Measurements from ENCODE around the gene MRTFA. TPM values are rescaled to one million over a fixed set of nuclear protein-coding genes. Genes with fewer than 3 reads are reported as not detected.

MRTFA gene
- total RNA-seq, 1 experiment from 2014 or later, result 28.0 TPM

DNA sequence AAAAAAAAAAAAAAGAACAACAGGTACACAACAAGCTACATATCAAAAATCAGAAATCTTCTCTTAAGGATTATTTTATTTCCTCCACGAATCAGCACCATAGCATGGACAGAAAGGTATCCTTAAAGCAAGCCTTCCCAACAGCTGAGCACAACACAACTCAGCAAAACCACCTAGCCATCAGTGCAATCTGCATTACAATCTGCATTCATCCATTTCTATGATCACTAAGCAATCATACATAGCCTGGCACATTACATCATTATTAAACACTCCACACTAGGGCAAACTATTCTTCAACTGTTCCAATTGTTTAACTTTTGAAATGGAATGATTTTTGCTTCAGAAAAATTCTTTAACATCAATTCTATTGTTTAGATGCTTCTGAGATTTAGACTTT is 29.0 kb downstream of the MRTFA start:
- ATAC-seq (no peak), DNase-seq (ENCODE audit: low read depth, low spot score) (no peak)
- Histone ChIP-seq H2AFZ (ENCODE audit: low read depth, low read length, poor library complexity, severe bottlenecking) (no peak overlapping the region), H3K27me3 (ENCODE audit: insufficient read depth, low read length) (no peaks in the 10 kb centered on the region), H3K9me2 (ENCODE audit: insufficient read depth) (no peaks in the 10 kb centered on the region), H3K9me3 (ENCODE audit: control insufficient read depth in 1 of 2, insufficient read depth in 1 of 2, low read depth in 1 of 2, low read length in 2 of 2) (no peaks in the 10 kb centered on the region), H3K36me3 (ENCODE audit: control insufficient read depth in 1 of 2, insufficient read depth in 2 of 2, low read length in 2 of 2) (no peaks in the 10 kb centered on the region), H3K4me1 (ENCODE audit: control insufficient read depth in 1 of 2, insufficient read depth in 2 of 2, low read length in 2 of 2) (peaks cover 15 to 20% of the 10 kb centered on the region in 2 experiments), H3K27ac (ENCODE audit: low read depth, low read length) (no peak overlapping the region), H3K4me2 (ENCODE audit: low read length) (no peak overlapping the region), H3K79me2 (ENCODE audit: insufficient read depth, low read length) (peaks cover 64% of the 10 kb centered on the region), H4K20me1 (ENCODE audit: insufficient read depth) (no peaks in the 10 kb centered on the region), H3K9ac (ENCODE audit: low read length) (no peak overlapping the region), H3K4me3 (replicated peaks in 1 of 2; ENCODE audit: low read depth in 1 of 2, low read length in 2 of 2) (no peak overlapping the region)
- intact Hi-C loops (cut with micrococcal nuclease), result no loop called here
- POLR2A ChIA-PET, result no interaction called here
- RAD21 ChIA-PET (ENCODE audit: low non-redundant PET in 1 of 2, low total read pairs in 2 of 2, uncharacterized antibody in 2 of 2, unreplicated experiment in 2 of 2), result no interaction called here
- BruUV-seq (replicated peaks), result no TSS peak
- CTCF ChIA-PET, result no interaction called here
- TF ChIP-seq, protein P1, sequence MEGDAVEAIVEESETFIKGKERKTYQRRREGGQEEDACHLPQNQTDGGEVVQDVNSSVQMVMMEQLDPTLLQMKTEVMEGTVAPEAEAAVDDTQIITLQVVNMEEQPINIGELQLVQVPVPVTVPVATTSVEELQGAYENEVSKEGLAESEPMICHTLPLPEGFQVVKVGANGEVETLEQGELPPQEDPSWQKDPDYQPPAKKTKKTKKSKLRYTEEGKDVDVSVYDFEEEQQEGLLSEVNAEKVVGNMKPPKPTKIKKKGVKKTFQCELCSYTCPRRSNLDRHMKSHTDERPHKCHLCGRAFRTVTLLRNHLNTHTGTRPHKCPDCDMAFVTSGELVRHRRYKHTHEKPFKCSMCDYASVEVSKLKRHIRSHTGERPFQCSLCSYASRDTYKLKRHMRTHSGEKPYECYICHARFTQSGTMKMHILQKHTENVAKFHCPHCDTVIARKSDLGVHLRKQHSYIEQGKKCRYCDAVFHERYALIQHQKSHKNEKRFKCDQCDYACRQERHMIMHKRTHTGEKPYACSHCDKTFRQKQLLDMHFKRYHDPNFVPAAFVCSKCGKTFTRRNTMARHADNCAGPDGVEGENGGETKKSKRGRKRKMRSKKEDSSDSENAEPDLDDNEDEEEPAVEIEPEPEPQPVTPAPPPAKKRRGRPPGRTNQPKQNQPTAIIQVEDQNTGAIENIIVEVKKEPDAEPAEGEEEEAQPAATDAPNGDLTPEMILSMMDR (IDR thresholded peaks at IDR 0.05 in 2 of 3, conservative IDR thresholded peaks at IDR 0.05 in 1 of 3; ENCODE audit: borderline replicate concordance in 1 of 3, insufficient read depth in 1 of 3, low read depth in 2 of 3, low read length in 2 of 3), result no peak
- TF ChIP-seq SP1 (IDR thresholded peaks at IDR 0.05; ENCODE audit: low read depth) (no peak), EZH2 (IDR thresholded peaks at IDR 0.05) (no peak), ZNF274 (IDR thresholded peaks at IDR 0.05; ENCODE audit: low read depth, low read length) (no peak), TCF7L2 (IDR thresholded peaks at IDR 0.05; ENCODE audit: borderline replicate concordance, extremely low read depth, insufficient read depth, insufficient read length) (no peak), ELF1 (IDR thresholded peaks at IDR 0.05; ENCODE audit: borderline replicate concordance, low read depth) (no peak), RAD21 (IDR thresholded peaks at IDR 0.05; ENCODE audit: low read depth) (no peak), ZFX (IDR thresholded peaks at IDR 0.05) (no peak), JUND (IDR thresholded peaks at IDR 0.05) (no peak), EGR1 (IDR thresholded peaks at IDR 0.05; ENCODE audit: low read depth) (no peak), SIN3A (IDR thresholded peaks at IDR 0.05; ENCODE audit: low read depth) (no peak), POLR2A (IDR thresholded peaks at IDR 0.05; ENCODE audit: borderline replicate concordance, extremely low read depth, insufficient read depth, insufficient read length) (no peak), CBX3 (IDR thresholded peaks at IDR 0.05; ENCODE audit: low read depth) (no peak), CEBPB (IDR thresholded peaks at IDR 0.05; ENCODE audit: low read depth) (no peak), EZH2phosphoT487 (IDR thresholded peaks at IDR 0.05; ENCODE audit: borderline replicate concordance) (no peak), POLR2AphosphoS5 (IDR thresholded peaks at IDR 0.05; ENCODE audit: low read depth, low read length) (no peak), YY1 (IDR thresholded peaks at IDR 0.05; ENCODE audit: extremely low read depth, insufficient replicate concordance, low read depth, low read length) (no peak)
- TF ChIP-seq, protein P2, sequence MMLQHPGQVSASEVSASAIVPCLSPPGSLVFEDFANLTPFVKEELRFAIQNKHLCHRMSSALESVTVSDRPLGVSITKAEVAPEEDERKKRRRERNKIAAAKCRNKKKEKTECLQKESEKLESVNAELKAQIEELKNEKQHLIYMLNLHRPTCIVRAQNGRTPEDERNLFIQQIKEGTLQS (IDR thresholded peaks at IDR 0.05), result no peak
- TF ChIP-seq, protein P3, sequence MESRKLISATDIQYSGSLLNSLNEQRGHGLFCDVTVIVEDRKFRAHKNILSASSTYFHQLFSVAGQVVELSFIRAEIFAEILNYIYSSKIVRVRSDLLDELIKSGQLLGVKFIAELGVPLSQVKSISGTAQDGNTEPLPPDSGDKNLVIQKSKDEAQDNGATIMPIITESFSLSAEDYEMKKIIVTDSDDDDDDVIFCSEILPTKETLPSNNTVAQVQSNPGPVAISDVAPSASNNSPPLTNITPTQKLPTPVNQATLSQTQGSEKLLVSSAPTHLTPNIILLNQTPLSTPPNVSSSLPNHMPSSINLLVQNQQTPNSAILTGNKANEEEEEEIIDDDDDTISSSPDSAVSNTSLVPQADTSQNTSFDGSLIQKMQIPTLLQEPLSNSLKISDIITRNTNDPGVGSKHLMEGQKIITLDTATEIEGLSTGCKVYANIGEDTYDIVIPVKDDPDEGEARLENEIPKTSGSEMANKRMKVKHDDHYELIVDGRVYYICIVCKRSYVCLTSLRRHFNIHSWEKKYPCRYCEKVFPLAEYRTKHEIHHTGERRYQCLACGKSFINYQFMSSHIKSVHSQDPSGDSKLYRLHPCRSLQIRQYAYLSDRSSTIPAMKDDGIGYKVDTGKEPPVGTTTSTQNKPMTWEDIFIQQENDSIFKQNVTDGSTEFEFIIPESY (IDR thresholded peaks at IDR 0.05; ENCODE audit: extremely low read depth, insufficient replicate concordance, low read length), result no peak
- TF ChIP-seq, protein P4, sequence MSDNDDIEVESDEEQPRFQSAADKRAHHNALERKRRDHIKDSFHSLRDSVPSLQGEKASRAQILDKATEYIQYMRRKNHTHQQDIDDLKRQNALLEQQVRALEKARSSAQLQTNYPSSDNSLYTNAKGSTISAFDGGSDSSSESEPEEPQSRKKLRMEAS (IDR thresholded peaks at IDR 0.05), result no peak
